ENCODE data around the gene NIBAN1. TPM values are rescaled to one million over a fixed set of nuclear protein-coding genes. Genes with fewer than 3 reads are reported as not detected.
"Not testable (repeated sequence)": the region's sequence is repeated elsewhere in the genome, so short reads cannot be mapped to it uniquely, and the experiment has no call there.

The NIBAN1 gene
- 148 TPM for total RNA-seq
- polyA plus RNA-seq: 203 TPM

- DNase-seq (ENCODE audit: extremely low spot score): no peak
- Histone ChIP-seq H3K36me3 (ENCODE audit: insufficient read depth) (no peaks in the 10 kb centered on the region), H3K27ac (ENCODE audit: low read depth) (peak within 1 kb of the TSS; percentile 67), H3K4me3 (ENCODE audit: low read depth, low read length) (peak within 1 kb of the TSS; percentile 87), H3K4me1 (ENCODE audit: insufficient read depth) (no peaks in the 10 kb centered on the region)
- WGBS: under 1% methylated on average over 70 of the region's 70 CpGs
Measured at GRCh38 chr1:184974056-184974836, at the start of gene NIBAN1. Gene NIBAN1, minus strand, starts transcription at chr1:184974508. Its CDS starts 152 bp downstream, at chr1:184974356.

GRCh38 chr1:185017966-185018365 lies 43.7 kb upstream of the NIBAN1 start:
- no peak for DNase-seq (ENCODE audit: extremely low spot score)
- Histone ChIP-seq H3K4me3 (ENCODE audit: low read depth, low read length) (no peak overlapping the region), H3K27ac (ENCODE audit: low read depth) (no peak overlapping the region), H3K4me1 (ENCODE audit: insufficient read depth) (no peaks in the 10 kb centered on the region), H3K36me3 (ENCODE audit: insufficient read depth) (no peaks in the 10 kb centered on the region)
- whole genome bisulfite sequencing: 79% methylated on average over 3 of the region's 3 CpGs

- no peak for DNase-seq (ENCODE audit: extremely low spot score)
- 83% methylated on average over 2 of the region's 2 CpGs for WGBS
- Histone ChIP-seq H3K36me3 (ENCODE audit: insufficient read depth) (no peaks in the 10 kb centered on the region), H3K27ac (ENCODE audit: low read depth) (no peak overlapping the region), H3K4me1 (ENCODE audit: insufficient read depth) (no peaks in the 10 kb centered on the region), H3K4me3 (ENCODE audit: low read depth, low read length) (no peak overlapping the region)
Measured at GRCh38 chr1:185017338-185017737, 43.0 kb upstream of the NIBAN1 start.

GRCh38 chr1:185016880-185017279 lies 42.6 kb upstream of the NIBAN1 start:
- DNase-seq (ENCODE audit: extremely low spot score): no peak
- no peaks in the 10 kb centered on the region for H3K36me3 ChIP-seq (ENCODE audit: insufficient read depth)
- H3K4me1 ChIP-seq (ENCODE audit: insufficient read depth): no peaks in the 10 kb centered on the region
- no peak overlapping the region for H3K27ac ChIP-seq (ENCODE audit: low read depth)
- WGBS: 80% methylated on average over 2 of the region's 2 CpGs
- H3K4me3 ChIP-seq (ENCODE audit: low read depth, low read length): no peak overlapping the region

- 70% methylated on average over 3 of the region's 3 CpGs for WGBS
- Histone ChIP-seq H3K4me3 (ENCODE audit: low read depth, low read length) (no peak overlapping the region), H3K27ac (ENCODE audit: low read depth) (no peak overlapping the region), H3K36me3 (ENCODE audit: insufficient read depth) (no peaks in the 10 kb centered on the region), H3K4me1 (ENCODE audit: insufficient read depth) (no peaks in the 10 kb centered on the region)
- DNase-seq (ENCODE audit: extremely low spot score): no peak
Measured at GRCh38 chr1:185015631-185016030, 41.3 kb upstream of the NIBAN1 start.

GRCh38 chr1:185014941-185015340 lies 40.6 kb upstream of the NIBAN1 start:
- Histone ChIP-seq H3K36me3 (ENCODE audit: insufficient read depth) (no peaks in the 10 kb centered on the region), H3K27ac (ENCODE audit: low read depth) (no peak overlapping the region), H3K4me1 (ENCODE audit: insufficient read depth) (no peaks in the 10 kb centered on the region), H3K4me3 (ENCODE audit: low read depth, low read length) (no peak overlapping the region)
- 68% methylated on average over 3 of the region's 3 CpGs for WGBS
- no peak for DNase-seq (ENCODE audit: extremely low spot score)

- H3K4me3 ChIP-seq (ENCODE audit: low read depth, low read length): no peak overlapping the region
- H3K27ac ChIP-seq (ENCODE audit: low read depth): no peak overlapping the region
- no peaks in the 10 kb centered on the region for H3K4me1 ChIP-seq (ENCODE audit: insufficient read depth)
- no peaks in the 10 kb centered on the region for H3K36me3 ChIP-seq (ENCODE audit: insufficient read depth)
- DNase-seq (ENCODE audit: extremely low spot score): no peak
Measured at GRCh38 chr1:185010361-185010760, 36.1 kb upstream of the NIBAN1 start.

- H3K36me3 ChIP-seq (ENCODE audit: insufficient read depth): no peaks in the 10 kb centered on the region
- H3K27ac ChIP-seq (ENCODE audit: low read depth): no peak overlapping the region
- H3K4me3 ChIP-seq (ENCODE audit: low read depth, low read length): no peak overlapping the region
- no peak for DNase-seq (ENCODE audit: extremely low spot score)
- H3K4me1 ChIP-seq (ENCODE audit: insufficient read depth): no peaks in the 10 kb centered on the region
Measured at GRCh38 chr1:185008838-185009237, 34.5 kb upstream of the NIBAN1 start.

- not testable (repeated sequence) for H3K36me3 ChIP-seq (ENCODE audit: insufficient read depth); H3K4me3 ChIP-seq (ENCODE audit: low read depth, low read length); H3K27ac ChIP-seq (ENCODE audit: low read depth); H3K4me1 ChIP-seq (ENCODE audit: insufficient read depth); DNase-seq (ENCODE audit: extremely low spot score)
- 89% methylated on average over 26 of the region's 26 CpGs for WGBS
Measured at GRCh38 chr1:185001312-185001880, 27.1 kb upstream of the NIBAN1 start.

GRCh38 chr1:184999974-185000373 lies 25.7 kb upstream of the NIBAN1 start:
- H3K4me1 ChIP-seq (ENCODE audit: insufficient read depth); H3K36me3 ChIP-seq (ENCODE audit: insufficient read depth); DNase-seq (ENCODE audit: extremely low spot score); H3K4me3 ChIP-seq (ENCODE audit: low read depth, low read length); H3K27ac ChIP-seq (ENCODE audit: low read depth): not testable (repeated sequence)
- WGBS: 96% methylated on average over 6 of the region's 6 CpGs

GRCh38 chr1:184994301-184994700 lies 20.0 kb upstream of the NIBAN1 start:
- DNase-seq (ENCODE audit: extremely low spot score): no peak
- no peaks in the 10 kb centered on the region for H3K36me3 ChIP-seq (ENCODE audit: insufficient read depth)

GRCh38 chr1:184992271-184992670 lies 18.0 kb upstream of the NIBAN1 start:
- Histone ChIP-seq H3K4me1 (ENCODE audit: insufficient read depth) (no peaks in the 10 kb centered on the region), H3K4me3 (ENCODE audit: low read depth, low read length) (no peak overlapping the region), H3K36me3 (ENCODE audit: insufficient read depth) (no peaks in the 10 kb centered on the region), H3K27ac (ENCODE audit: low read depth) (no peak overlapping the region)
- DNase-seq (ENCODE audit: extremely low spot score): no peak
- 90% methylated on average over 3 of the region's 3 CpGs for WGBS

More at GRCh38 chr1:184994301-184994700, 20.0 kb upstream of the NIBAN1 start:
- Histone ChIP-seq H3K4me1 (ENCODE audit: insufficient read depth) (no peaks in the 10 kb centered on the region), H3K27ac (ENCODE audit: low read depth) (no peak overlapping the region), H3K4me3 (ENCODE audit: low read depth, low read length) (no peak overlapping the region)
- 91% methylated on average over 1 of the region's 1 CpG for WGBS

- 76% methylated on average over 1 of the region's 1 CpG for WGBS
- DNase-seq (ENCODE audit: extremely low spot score): no peak
- Histone ChIP-seq H3K4me1 (ENCODE audit: insufficient read depth) (no peaks in the 10 kb centered on the region), H3K4me3 (ENCODE audit: low read depth, low read length) (no peak overlapping the region), H3K36me3 (ENCODE audit: insufficient read depth) (no peaks in the 10 kb centered on the region), H3K27ac (ENCODE audit: low read depth) (no peak overlapping the region)
Measured at GRCh38 chr1:184990204-184990603, 15.9 kb upstream of the NIBAN1 start.

- H3K4me1 ChIP-seq (ENCODE audit: insufficient read depth): no peaks in the 10 kb centered on the region
- DNase-seq (ENCODE audit: extremely low spot score): no peak
- H3K4me3 ChIP-seq (ENCODE audit: low read depth, low read length): no peak overlapping the region
- H3K27ac ChIP-seq (ENCODE audit: low read depth): no peak overlapping the region
- H3K36me3 ChIP-seq (ENCODE audit: insufficient read depth): no peaks in the 10 kb centered on the region
Measured at GRCh38 chr1:184988506-184988905, 14.2 kb upstream of the NIBAN1 start.

Measured in urinary bladder (tissue), 4 donors.